HFFc6 (cell line): ENCODE results near the gene MED27. TPM values are rescaled to one million over a fixed set of nuclear protein-coding genes. Genes with fewer than 3 reads are reported as not detected.

Experiments used
- DNase-seq: peaks from one replicate; pipeline ENCODE4 v3.0.0-alpha.2; 2018
- H3K27ac Mint-ChIP-seq: 2 replicates; pipeline ENCODE4 v1.8.0; 2020; ENCODE audit warnings: mild to moderate bottlenecking, mixed read lengths
- H3K27me3 Mint-ChIP-seq: 2 replicates; pipeline ENCODE4 v1.8.0; 2021; ENCODE audit warnings: mild to moderate bottlenecking, moderate library complexity, mixed read lengths; ENCODE audit not compliant: insufficient read depth
- H3K36me3 Mint-ChIP-seq: 2 replicates; pipeline ENCODE4 v1.8.0; 2021; ENCODE audit warnings: low read depth, mixed read lengths
- H3K4me1 Mint-ChIP-seq: 2 replicates; pipeline ENCODE4 v1.8.0; 2020; ENCODE audit warnings: low read depth, mixed read lengths
- H3K4me3 Mint-ChIP-seq: 2 replicates; pipeline ENCODE4 v1.8.0; 2020; ENCODE audit warnings: mild to moderate bottlenecking, moderate library complexity, mixed read lengths
- H3K9me3 Mint-ChIP-seq: 2 replicates; pipeline ENCODE4 v1.8.0; 2020; ENCODE audit warnings: mild to moderate bottlenecking, mixed read lengths
- total RNA-seq, 6 experiments: library from RNA; stranded (reverse); fragmentation: NEBNext Ultra II Directional; extraction: Animal tissue kit (Norgen Biotek cat#: 25700); gene quantifications; 2 replicates in 1 of 6; 3 replicates in 5 of 6; pipeline ENCODE4 v1.2.3, GENCODE V29; 2021
- TF ChIP-seq, protein P1 (sequence below): fragments of 200-600 bp; sonication (generic); IDR thresholded peaks from 2 replicates; pipeline ENCODE4 v1.5.0; 2021; ENCODE audit warnings: antibody characterized with exemption, mild to moderate bottlenecking

Gene MED27
- total RNA-seq, 6 experiments from 2014 or later, result 30.2 to 37.7 (median 32.7) TPM

DNA sequence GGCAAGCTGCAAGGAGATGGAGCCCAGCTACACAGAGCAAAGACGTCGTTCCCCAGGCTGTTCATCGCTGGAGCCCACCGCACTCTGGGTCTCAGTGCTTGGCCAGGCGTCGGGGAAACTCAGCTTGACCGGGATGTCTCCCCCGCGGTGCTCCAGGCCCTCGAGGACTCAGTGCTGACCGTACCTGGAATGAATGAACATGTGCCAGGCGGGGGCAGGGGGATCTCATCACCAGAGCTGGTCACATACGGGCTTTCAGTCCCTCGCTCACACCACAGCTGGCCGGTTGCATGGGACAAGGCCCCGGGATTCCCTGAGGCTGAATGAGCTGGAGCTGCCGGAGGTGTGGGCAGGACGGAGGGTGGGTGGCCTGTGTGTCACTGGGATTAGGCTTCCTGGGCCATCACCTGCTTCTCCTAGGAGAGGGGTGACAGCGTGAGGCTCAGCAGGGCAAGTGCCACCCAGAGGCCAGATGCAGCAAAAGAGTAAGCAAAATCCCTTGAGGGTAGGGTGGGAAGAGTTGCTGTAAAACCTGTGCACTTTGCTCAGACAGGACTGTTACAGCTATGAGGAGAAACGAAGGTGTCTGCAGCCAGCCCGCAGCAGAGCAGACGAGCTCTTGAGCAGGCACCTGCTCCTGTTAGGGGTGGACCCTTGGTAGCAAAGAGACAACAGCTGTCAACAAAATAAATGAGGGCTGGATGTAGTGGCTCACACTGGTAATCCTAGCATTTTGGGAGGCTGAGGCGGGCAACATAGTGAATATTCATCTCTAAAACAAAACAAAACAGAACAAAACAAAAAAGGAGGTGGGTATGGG is 269.1 kb downstream of the MED27 start:
- H3K4me1 Mint-ChIP-seq, result peaks cover 6% of the 10 kb centered on the region
- H3K36me3 Mint-ChIP-seq, result no peaks in the 10 kb centered on the region
- H3K27ac Mint-ChIP-seq, result no peak overlapping the region
- no peak for DNase-seq
- TF ChIP-seq, protein P1, sequence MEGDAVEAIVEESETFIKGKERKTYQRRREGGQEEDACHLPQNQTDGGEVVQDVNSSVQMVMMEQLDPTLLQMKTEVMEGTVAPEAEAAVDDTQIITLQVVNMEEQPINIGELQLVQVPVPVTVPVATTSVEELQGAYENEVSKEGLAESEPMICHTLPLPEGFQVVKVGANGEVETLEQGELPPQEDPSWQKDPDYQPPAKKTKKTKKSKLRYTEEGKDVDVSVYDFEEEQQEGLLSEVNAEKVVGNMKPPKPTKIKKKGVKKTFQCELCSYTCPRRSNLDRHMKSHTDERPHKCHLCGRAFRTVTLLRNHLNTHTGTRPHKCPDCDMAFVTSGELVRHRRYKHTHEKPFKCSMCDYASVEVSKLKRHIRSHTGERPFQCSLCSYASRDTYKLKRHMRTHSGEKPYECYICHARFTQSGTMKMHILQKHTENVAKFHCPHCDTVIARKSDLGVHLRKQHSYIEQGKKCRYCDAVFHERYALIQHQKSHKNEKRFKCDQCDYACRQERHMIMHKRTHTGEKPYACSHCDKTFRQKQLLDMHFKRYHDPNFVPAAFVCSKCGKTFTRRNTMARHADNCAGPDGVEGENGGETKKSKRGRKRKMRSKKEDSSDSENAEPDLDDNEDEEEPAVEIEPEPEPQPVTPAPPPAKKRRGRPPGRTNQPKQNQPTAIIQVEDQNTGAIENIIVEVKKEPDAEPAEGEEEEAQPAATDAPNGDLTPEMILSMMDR, result no peak
- H3K27me3 Mint-ChIP-seq, result peaks cover 57% of the 10 kb centered on the region
- H3K4me3 Mint-ChIP-seq, result no peak overlapping the region
- H3K9me3 Mint-ChIP-seq, result no peaks in the 10 kb centered on the region

Other genes starting within 250 kb of the MED27 start
- gene NTNG2, start 82.2 kb upstream of the MED27 start, total RNA-seq, result under 1 TPM; 0.41 to 0.82 (median 0.51) TPM